Measurements from ENCODE around the gene PRR14.

DNA sequence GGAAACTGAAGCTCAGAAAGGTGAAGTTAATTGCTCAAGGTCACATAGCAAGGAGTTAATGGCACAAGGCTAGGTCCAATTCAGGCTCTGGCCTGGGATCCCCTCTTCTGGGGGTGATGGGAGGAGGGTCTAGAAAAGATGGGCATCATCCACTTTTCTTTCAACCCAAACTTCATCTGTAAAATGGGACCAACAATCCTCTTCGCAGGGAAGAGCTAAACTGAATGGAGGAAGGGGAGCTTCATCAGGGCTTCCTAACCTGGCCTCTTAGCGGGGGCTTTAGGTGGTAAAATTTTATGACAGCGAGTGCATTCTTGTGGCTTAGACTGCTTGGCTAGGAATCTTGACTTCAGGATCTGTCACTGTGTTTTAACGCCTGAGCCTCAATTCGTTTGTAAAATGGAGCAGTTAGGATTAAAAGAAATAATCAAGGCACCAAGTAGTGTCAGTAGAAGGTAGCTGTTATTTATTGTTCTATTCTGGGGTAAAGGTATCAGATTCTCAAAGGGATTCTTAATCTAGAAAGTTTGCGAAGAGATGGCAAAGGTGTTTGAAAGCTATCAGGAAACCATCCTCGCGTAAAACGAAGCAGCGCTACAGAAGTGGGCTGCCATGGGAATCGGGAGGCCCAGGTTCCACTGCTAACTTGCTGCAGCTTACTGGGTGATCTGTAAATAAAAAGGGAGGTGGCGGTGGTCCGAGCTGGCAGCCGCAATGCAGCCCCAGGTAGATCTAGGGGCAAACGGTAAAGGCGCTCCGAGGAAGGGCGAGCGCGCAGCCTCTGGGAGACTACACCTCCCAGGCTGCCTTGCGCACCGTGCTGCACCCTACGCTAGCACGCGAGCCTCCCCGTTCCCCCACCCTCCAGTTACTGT is 46.7 kb downstream of the PRR14 start:
- TF ChIP-seq, protein P1, sequence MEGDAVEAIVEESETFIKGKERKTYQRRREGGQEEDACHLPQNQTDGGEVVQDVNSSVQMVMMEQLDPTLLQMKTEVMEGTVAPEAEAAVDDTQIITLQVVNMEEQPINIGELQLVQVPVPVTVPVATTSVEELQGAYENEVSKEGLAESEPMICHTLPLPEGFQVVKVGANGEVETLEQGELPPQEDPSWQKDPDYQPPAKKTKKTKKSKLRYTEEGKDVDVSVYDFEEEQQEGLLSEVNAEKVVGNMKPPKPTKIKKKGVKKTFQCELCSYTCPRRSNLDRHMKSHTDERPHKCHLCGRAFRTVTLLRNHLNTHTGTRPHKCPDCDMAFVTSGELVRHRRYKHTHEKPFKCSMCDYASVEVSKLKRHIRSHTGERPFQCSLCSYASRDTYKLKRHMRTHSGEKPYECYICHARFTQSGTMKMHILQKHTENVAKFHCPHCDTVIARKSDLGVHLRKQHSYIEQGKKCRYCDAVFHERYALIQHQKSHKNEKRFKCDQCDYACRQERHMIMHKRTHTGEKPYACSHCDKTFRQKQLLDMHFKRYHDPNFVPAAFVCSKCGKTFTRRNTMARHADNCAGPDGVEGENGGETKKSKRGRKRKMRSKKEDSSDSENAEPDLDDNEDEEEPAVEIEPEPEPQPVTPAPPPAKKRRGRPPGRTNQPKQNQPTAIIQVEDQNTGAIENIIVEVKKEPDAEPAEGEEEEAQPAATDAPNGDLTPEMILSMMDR (IDR thresholded peaks at IDR 0.05; ENCODE audit: insufficient read depth, low read length): no peak
- no peak for TF ChIP-seq REST (IDR thresholded peaks at IDR 0.05; ENCODE audit: insufficient replicate concordance, low read depth)
- TF ChIP-seq POLR2AphosphoS5 (IDR thresholded peaks at IDR 0.05; ENCODE audit: low read depth): no peak
- TF ChIP-seq SPI1 (IDR thresholded peaks at IDR 0.05; ENCODE audit: borderline replicate concordance, low read depth): no peak
- no peak for TF ChIP-seq GABPA (IDR thresholded peaks at IDR 0.05; ENCODE audit: low read depth)
